Femur (tissue), 1 donor: Measurements from ENCODE around the gene USP43.
"Not testable (repeated sequence)": the region's sequence is repeated elsewhere in the genome, so short reads cannot be mapped to it uniquely, and the experiment has no call there.

ENCODE experiments used
- DNase-seq: peaks from one replicate; pipeline ENCODE4 v3.0.0-alpha.2; 2017

Gene USP43

GRCh38 chr17:9661027-9661426, 15.7 kb downstream of the USP43 start:
- DNase-seq, result no peak

- not testable (repeated sequence) for DNase-seq
Observed at GRCh38 chr17:9663511-9663910, 18.2 kb downstream of the USP43 start.

- no peak for DNase-seq
Observed at GRCh38 chr17:9666461-9667050, 21.2 kb downstream of the USP43 start.

- DNase-seq, result no peak
Observed at GRCh38 chr17:9668517-9668916, 23.2 kb downstream of the USP43 start.

- no peak for DNase-seq
Observed at GRCh38 chr17:9669551-9670008, 24.3 kb downstream of the USP43 start.

- no peak for DNase-seq
Observed at GRCh38 chr17:9670596-9670995, 25.3 kb downstream of the USP43 start.

- DNase-seq, result no peak
Observed at GRCh38 chr17:9671559-9671958, 26.2 kb downstream of the USP43 start.

GRCh38 chr17:9672266-9672665, 26.9 kb downstream of the USP43 start:
- no peak for DNase-seq

- DNase-seq, result no peak
Observed at GRCh38 chr17:9672691-9673090, 27.4 kb downstream of the USP43 start.

GRCh38 chr17:9676084-9676483, 30.8 kb downstream of the USP43 start:
- no peak for DNase-seq

- no peak for DNase-seq
Observed at GRCh38 chr17:9676820-9677310, 31.5 kb downstream of the USP43 start.

- no peak for DNase-seq
Observed at GRCh38 chr17:9677411-9677810, 32.1 kb downstream of the USP43 start.

- DNase-seq, result no peak
Observed at GRCh38 chr17:9677896-9678295, 32.6 kb downstream of the USP43 start.

GRCh38 chr17:9684955-9685621, 39.8 kb downstream of the USP43 start:
- DNase-seq, result no peak

- no peak for DNase-seq
Observed at GRCh38 chr17:9693755-9694154, 48.4 kb downstream of the USP43 start.

GRCh38 chr17:9696279-9697044, 51.1 kb downstream of the USP43 start:
- no peak for DNase-seq

GRCh38 chr17:9700136-9700535, 54.8 kb downstream of the USP43 start:
- DNase-seq, result no peak

- DNase-seq, result no peak
Observed at GRCh38 chr17:9700754-9701476, 55.6 kb downstream of the USP43 start.

GRCh38 chr17:9702482-9702881, 57.2 kb downstream of the USP43 start:
- no peak for DNase-seq

- DNase-seq, result no peak
Observed at GRCh38 chr17:9702914-9703780, 57.8 kb downstream of the USP43 start.

GRCh38 chr17:9703781-9704082, 58.4 kb downstream of the USP43 start:
- DNase-seq, result no peak

- no peak for DNase-seq
Observed at GRCh38 chr17:9705745-9706144, 60.4 kb downstream of the USP43 start.
